GM12878 (cell line): ENCODE measurements around the gene UNC93B1. TPM values are rescaled to one million over a fixed set of nuclear protein-coding genes. Genes with fewer than 3 reads are reported as not detected.

Source experiments
- CHD4 ChIP-seq: fragments of 200-600 bp; sonication (generic); IDR thresholded peaks from 2 replicates; pipeline ENCODE4 v1.6.1; 2016; ENCODE audit warnings: mild to moderate bottlenecking
- FOXM1 ChIP-seq: IDR thresholded peaks from 2 replicates; pipeline ENCODE4 v1.6.1; 2012; ENCODE audit warnings: low read depth, mild to moderate bottlenecking, inconsistent platforms, low read length, moderate library complexity
- HDAC2 ChIP-seq: fragments of 200-600 bp; sonication (generic); IDR thresholded peaks from 2 replicates; pipeline ENCODE4 v1.6.1; 2017
- JUNB ChIP-seq: IDR thresholded peaks from 2 replicates; pipeline ENCODE4 v1.6.1; 2016; ENCODE audit warnings: antibody characterized with exemption, mild to moderate bottlenecking
- LARP7 ChIP-seq: fragments of 450-650 bp; IDR thresholded peaks from 2 replicates; pipeline ENCODE4 v1.6.1; 2017; ENCODE audit warnings: mild to moderate bottlenecking
- MYB ChIP-seq: fragments of 150-350 bp; IDR thresholded peaks from 2 replicates; pipeline ENCODE4 v1.6.1; 2014; ENCODE audit warnings: mild to moderate bottlenecking, low read depth, low read length, borderline replicate concordance
- MYC ChIP-seq: IDR thresholded peaks from 2 replicates; pipeline ENCODE4 v1.6.1; 2011; ENCODE audit warnings: mild to moderate bottlenecking, low read length, moderate library complexity, inconsistent platforms; ENCODE audit not compliant: insufficient read depth, insufficient replicate concordance, insufficient read length, severe bottlenecking
- NFYA ChIP-seq: IDR thresholded peaks from 2 replicates; pipeline ENCODE4 v1.6.1; 2011; ENCODE audit warnings: low read depth, mild to moderate bottlenecking, low read length, improper control_type of control experiment, borderline replicate concordance
- POLR2AphosphoS5 ChIP-seq: IDR thresholded peaks from 2 replicates; pipeline ENCODE4 v1.6.1; 2011; ENCODE audit warnings: mild to moderate bottlenecking, low read length, inconsistent platforms
- SIX5 ChIP-seq: IDR thresholded peaks from 2 replicates; pipeline ENCODE4 v1.6.1; 2011; ENCODE audit warnings: mild to moderate bottlenecking, low read depth, low read length, moderate library complexity; ENCODE audit not compliant: severe bottlenecking
- SMARCA5 ChIP-seq: fragments of 450-650 bp; IDR thresholded peaks from 2 replicates; pipeline ENCODE4 v1.6.1; 2017; ENCODE audit warnings: mild to moderate bottlenecking
- TARDBP ChIP-seq: IDR thresholded peaks from 2 replicates; pipeline ENCODE4 v1.6.1; 2016; ENCODE audit warnings: borderline replicate concordance
- ZBED1 ChIP-seq: IDR thresholded peaks from 2 replicates; pipeline ENCODE4 v1.6.1; 2016; ENCODE audit warnings: borderline replicate concordance
- ZNF217 ChIP-seq: fragments of 450-650 bp; IDR thresholded peaks from 2 replicates; pipeline ENCODE4 v1.6.1; 2017; ENCODE audit warnings: antibody characterized with exemption, mild to moderate bottlenecking
- ZNF24 ChIP-seq: fragments of 450-650 bp; IDR thresholded peaks from 2 replicates; pipeline ENCODE4 v1.6.1; 2017; ENCODE audit warnings: antibody characterized with exemption, mild to moderate bottlenecking
- ZNF622 ChIP-seq: fragments of 450-650 bp; IDR thresholded peaks from 2 replicates; pipeline ENCODE4 v1.6.1; 2017; ENCODE audit warnings: mild to moderate bottlenecking, inconsistent platforms
- ZSCAN29 ChIP-seq: fragments of 450-650 bp; IDR thresholded peaks from 2 replicates; pipeline ENCODE4 v1.6.1; 2017; ENCODE audit warnings: mild to moderate bottlenecking, moderate library complexity
- polyA plus RNA-seq, 11 experiments: library from polyadenylated mRNA; depleted of rRNA in 4 of 11; unstranded in 6 of 11; stranded (reverse) in 5 of 11; fragments of >200 nt; fragmentation: Nextera tagmentation in 4 of 11; fragmentation: Illumina TruSeq in 1 of 11; extraction: Ambion mirVana in 4 of 11; extraction: Trizol in 1 of 11; gene quantifications; 1 replicate in 1 of 11; 2 replicates in 10 of 11; pipeline versions ENCODE4 v1.2.1 to v1.2.3, GENCODE V29; 2011 to 2016; ENCODE audit warnings: inconsistent platforms in 2 of 11, missing spikeins in 2 of 11, low read depth in 1 of 11
- total RNA-seq, 4 experiments: library from RNA; depleted of rRNA in 3 of 4; stranded (reverse); fragments of >200 nt in 3 of 4; fragmentation: Illumina TruSeq in 1 of 4; extraction: Trizol in 1 of 4; gene quantifications; 2 replicates each; pipeline versions ENCODE4 v1.2.1 to v1.2.3, GENCODE V29; 2013 to 2021
- TF ChIP-seq, protein P1 (sequence below): fragments of 150-350 bp; IDR thresholded peaks from 2 replicates; pipeline ENCODE4 v1.6.1; 2016; ENCODE audit warnings: low read depth, low read length
- TF ChIP-seq, protein P2 (sequence below): fragments of 450-650 bp; IDR thresholded peaks from 2 replicates; pipeline ENCODE4 v1.6.1; 2017; ENCODE audit warnings: mild to moderate bottlenecking, low read depth, inconsistent platforms; ENCODE audit not compliant: poor library complexity, severe bottlenecking
- TF ChIP-seq, protein P3 (sequence below): IDR thresholded peaks from 2 replicates; pipeline ENCODE4 v1.6.1; 2011; ENCODE audit warnings: low read depth, low read length, improper control_type of control experiment, borderline replicate concordance
- TF ChIP-seq, protein P4 (sequence below): IDR thresholded peaks from 2 replicates; pipeline ENCODE4 v1.6.1; 2012; ENCODE audit warnings: mild to moderate bottlenecking, low read depth, low read length

Gene UNC93B1
- total and polyA plus RNA-seq, 10 of the 15 experiments (the other 5 are each of a cell fraction or from before 2014, with no cell fraction given): 1.3 to 79.7 (median 36.3) TPM

DNA sequence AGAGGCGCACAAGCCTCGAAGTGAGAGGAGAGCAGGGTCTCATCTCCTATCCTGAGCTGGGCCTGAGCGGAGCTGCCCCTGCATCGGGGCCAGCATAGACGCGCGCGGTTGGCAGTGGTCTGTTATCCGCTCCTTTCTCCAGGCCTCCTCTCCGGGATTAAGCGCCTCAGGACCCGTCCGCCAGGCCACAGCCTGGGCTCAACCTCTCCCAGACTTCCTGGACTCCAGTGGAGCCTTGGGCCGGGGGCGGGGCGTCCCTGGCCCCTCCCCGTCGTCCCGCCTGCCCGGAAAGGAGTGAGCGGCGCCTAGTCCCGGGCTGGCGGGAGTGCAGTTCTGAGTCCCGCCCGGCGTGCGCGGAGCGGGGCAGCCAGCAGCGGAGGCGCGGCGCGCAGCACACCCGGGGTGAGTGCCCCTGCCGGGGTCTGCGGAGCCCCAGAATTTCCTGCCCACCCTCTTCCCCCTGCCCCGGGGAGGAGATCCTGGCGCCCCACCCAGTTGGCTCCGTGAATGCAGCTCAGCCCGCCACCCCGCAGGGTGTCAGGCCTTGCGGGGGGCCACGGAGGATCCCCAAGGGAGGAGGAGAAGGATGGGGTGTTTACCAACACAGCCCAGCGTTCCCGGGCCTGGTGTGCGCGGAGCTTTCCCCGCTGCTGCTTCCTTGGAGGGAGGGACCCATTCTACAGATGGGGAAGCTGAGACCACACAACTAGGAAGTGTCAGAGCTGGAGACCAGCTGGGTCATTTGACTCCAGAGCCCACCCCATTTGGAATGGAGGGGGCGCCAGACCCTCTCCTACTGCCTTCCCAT, 35.0 kb upstream of the UNC93B1 start, which contains the start of gene TCIRG1 (continued):
- TF ChIP-seq, protein P1, sequence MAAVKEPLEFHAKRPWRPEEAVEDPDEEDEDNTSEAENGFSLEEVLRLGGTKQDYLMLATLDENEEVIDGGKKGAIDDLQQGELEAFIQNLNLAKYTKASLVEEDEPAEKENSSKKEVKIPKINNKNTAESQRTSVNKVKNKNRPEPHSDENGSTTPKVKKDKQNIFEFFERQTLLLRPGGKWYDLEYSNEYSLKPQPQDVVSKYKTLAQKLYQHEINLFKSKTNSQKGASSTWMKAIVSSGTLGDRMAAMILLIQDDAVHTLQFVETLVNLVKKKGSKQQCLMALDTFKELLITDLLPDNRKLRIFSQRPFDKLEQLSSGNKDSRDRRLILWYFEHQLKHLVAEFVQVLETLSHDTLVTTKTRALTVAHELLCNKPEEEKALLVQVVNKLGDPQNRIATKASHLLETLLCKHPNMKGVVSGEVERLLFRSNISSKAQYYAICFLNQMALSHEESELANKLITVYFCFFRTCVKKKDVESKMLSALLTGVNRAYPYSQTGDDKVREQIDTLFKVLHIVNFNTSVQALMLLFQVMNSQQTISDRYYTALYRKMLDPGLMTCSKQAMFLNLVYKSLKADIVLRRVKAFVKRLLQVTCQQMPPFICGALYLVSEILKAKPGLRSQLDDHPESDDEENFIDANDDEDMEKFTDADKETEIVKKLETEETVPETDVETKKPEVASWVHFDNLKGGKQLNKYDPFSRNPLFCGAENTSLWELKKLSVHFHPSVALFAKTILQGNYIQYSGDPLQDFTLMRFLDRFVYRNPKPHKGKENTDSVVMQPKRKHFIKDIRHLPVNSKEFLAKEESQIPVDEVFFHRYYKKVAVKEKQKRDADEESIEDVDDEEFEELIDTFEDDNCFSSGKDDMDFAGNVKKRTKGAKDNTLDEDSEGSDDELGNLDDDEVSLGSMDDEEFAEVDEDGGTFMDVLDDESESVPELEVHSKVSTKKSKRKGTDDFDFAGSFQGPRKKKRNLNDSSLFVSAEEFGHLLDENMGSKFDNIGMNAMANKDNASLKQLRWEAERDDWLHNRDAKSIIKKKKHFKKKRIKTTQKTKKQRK: no peak
- TF ChIP-seq CHD4: no peak
- TF ChIP-seq, protein P2, sequence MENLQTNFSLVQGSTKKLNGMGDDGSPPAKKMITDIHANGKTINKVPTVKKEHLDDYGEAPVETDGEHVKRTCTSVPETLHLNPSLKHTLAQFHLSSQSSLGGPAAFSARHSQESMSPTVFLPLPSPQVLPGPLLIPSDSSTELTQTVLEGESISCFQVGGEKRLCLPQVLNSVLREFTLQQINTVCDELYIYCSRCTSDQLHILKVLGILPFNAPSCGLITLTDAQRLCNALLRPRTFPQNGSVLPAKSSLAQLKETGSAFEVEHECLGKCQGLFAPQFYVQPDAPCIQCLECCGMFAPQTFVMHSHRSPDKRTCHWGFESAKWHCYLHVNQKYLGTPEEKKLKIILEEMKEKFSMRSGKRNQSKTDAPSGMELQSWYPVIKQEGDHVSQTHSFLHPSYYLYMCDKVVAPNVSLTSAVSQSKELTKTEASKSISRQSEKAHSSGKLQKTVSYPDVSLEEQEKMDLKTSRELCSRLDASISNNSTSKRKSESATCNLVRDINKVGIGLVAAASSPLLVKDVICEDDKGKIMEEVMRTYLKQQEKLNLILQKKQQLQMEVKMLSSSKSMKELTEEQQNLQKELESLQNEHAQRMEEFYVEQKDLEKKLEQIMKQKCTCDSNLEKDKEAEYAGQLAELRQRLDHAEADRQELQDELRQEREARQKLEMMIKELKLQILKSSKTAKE: no peak
- no peak for TF ChIP-seq NFYA
- TF ChIP-seq ZSCAN29: peak; percentile 70; the same call in 1 of the 2 replicates
- TF ChIP-seq, protein P3, sequence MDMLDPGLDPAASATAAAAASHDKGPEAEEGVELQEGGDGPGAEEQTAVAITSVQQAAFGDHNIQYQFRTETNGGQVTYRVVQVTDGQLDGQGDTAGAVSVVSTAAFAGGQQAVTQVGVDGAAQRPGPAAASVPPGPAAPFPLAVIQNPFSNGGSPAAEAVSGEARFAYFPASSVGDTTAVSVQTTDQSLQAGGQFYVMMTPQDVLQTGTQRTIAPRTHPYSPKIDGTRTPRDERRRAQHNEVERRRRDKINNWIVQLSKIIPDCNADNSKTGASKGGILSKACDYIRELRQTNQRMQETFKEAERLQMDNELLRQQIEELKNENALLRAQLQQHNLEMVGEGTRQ: no peak
- TF ChIP-seq ZNF24: no peak
- TF ChIP-seq TARDBP: no peak
- no peak for TF ChIP-seq FOXM1
- no peak for TF ChIP-seq JUNB
- peak; percentile 41; the same call in 1 of the 2 replicates for TF ChIP-seq LARP7
- no peak for TF ChIP-seq ZNF622
- TF ChIP-seq ZNF217: peak; percentile 93
- TF ChIP-seq POLR2AphosphoS5: peak; percentile 78
- no peak for TF ChIP-seq MYC
- TF ChIP-seq, protein P4, sequence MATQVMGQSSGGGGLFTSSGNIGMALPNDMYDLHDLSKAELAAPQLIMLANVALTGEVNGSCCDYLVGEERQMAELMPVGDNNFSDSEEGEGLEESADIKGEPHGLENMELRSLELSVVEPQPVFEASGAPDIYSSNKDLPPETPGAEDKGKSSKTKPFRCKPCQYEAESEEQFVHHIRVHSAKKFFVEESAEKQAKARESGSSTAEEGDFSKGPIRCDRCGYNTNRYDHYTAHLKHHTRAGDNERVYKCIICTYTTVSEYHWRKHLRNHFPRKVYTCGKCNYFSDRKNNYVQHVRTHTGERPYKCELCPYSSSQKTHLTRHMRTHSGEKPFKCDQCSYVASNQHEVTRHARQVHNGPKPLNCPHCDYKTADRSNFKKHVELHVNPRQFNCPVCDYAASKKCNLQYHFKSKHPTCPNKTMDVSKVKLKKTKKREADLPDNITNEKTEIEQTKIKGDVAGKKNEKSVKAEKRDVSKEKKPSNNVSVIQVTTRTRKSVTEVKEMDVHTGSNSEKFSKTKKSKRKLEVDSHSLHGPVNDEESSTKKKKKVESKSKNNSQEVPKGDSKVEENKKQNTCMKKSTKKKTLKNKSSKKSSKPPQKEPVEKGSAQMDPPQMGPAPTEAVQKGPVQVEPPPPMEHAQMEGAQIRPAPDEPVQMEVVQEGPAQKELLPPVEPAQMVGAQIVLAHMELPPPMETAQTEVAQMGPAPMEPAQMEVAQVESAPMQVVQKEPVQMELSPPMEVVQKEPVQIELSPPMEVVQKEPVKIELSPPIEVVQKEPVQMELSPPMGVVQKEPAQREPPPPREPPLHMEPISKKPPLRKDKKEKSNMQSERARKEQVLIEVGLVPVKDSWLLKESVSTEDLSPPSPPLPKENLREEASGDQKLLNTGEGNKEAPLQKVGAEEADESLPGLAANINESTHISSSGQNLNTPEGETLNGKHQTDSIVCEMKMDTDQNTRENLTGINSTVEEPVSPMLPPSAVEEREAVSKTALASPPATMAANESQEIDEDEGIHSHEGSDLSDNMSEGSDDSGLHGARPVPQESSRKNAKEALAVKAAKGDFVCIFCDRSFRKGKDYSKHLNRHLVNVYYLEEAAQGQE: no peak
- no peak for TF ChIP-seq ZBED1
- TF ChIP-seq SIX5: no peak
- peak; percentile 97 for TF ChIP-seq SMARCA5
- no peak for TF ChIP-seq MYB
- no peak; the same call in 1 of the 2 replicates for TF ChIP-seq HDAC2
